Upper lobe of right lung (tissue), 1 donor: ENCODE results near the gene MAPK14. TPM values are rescaled to one million over a fixed set of nuclear protein-coding genes. Genes with fewer than 3 reads are reported as not detected.

ENCODE experiments used
- ATAC-seq: fragments of 200-7000 bp; cut with Tn5 transposase; one replicate; pipeline ENCODE4 v1.9.1; 2020; ENCODE audit warnings: mild to moderate bottlenecking, moderate library complexity
- DNase-seq: peaks from one replicate; pipeline ENCODE4 v3.0.0-alpha.2; 2020
- H3K27ac ChIP-seq: fragments of 200-600 bp; one replicate; pipeline ENCODE4 v1.8.0; 2022
- H3K27me3 ChIP-seq: fragments of 200-600 bp; one replicate; pipeline ENCODE4 v1.8.0; 2022; ENCODE audit warnings: mild to moderate bottlenecking
- H3K36me3 ChIP-seq: fragments of 200-600 bp; one replicate; pipeline ENCODE4 v1.8.0; 2022
- H3K4me1 ChIP-seq: fragments of 200-600 bp; one replicate; pipeline ENCODE4 v1.8.0; 2022
- H3K4me3 ChIP-seq: fragments of 200-600 bp; one replicate; pipeline ENCODE4 v1.8.0; 2022; ENCODE audit warnings: mild to moderate bottlenecking
- H3K9me3 ChIP-seq: fragments of 200-600 bp; one replicate; pipeline ENCODE4 v1.8.0; 2022
- CTCF ChIP-seq: fragments of 200-600 bp; IDR thresholded peaks from one replicate; pipeline ENCODE4 v1.8.0; 2022; ENCODE audit warnings: antibody characterized with exemption
- intact Hi-C: fragments of 100-400 bp; cut with DNase I; formaldehyde crosslinking; loops from one replicate; pipeline ENCODE4 v1.11.0; 2022
- total RNA-seq: library from RNA; stranded (reverse); fragmentation: NEBNext Ultra II Directional; extraction: Animal tissue kit (Norgen Biotek cat#: 25700); gene quantifications from one replicate; pipeline ENCODE4 v1.2.1, GENCODE V29; 2021
- donor health status: DM: no; HTN: yes; CAD: no; lungs with severe emphysema.

The MAPK14 gene
- total RNA-seq, 1 donor from 2014 or later, result 60.6 TPM

GRCh38 chr6:36113049-36113448, 85.4 kb downstream of the MAPK14 start:
- H3K36me3 ChIP-seq, result peaks cover 47% of the 10 kb centered on the region
- no peak overlapping the region for H3K27ac ChIP-seq
- ATAC-seq (no peak), DNase-seq (no peak)
- H3K4me1 ChIP-seq, result peaks cover 4% of the 10 kb centered on the region
- no peaks in the 10 kb centered on the region for H3K27me3 ChIP-seq
- no peak for TF ChIP-seq CTCF
- intact Hi-C loops, result no loop called here
- no peaks in the 10 kb centered on the region for H3K9me3 ChIP-seq
- no peak overlapping the region for H3K4me3 ChIP-seq

- Histone ChIP-seq H3K4me1 (peaks cover 10% of the 10 kb centered on the region), H3K36me3 (peaks cover 40% of the 10 kb centered on the region), H3K4me3 (no peak overlapping the region), H3K27me3 (no peaks in the 10 kb centered on the region), H3K27ac (no peak overlapping the region), H3K9me3 (no peaks in the 10 kb centered on the region)
- no peak for TF ChIP-seq CTCF
- DNase-seq (no peak), ATAC-seq (no peak)
- intact Hi-C loops, result no loop called here
Measured at GRCh38 chr6:36113703-36114102, 86.1 kb downstream of the MAPK14 start.

- ATAC-seq, result no peak
- Histone ChIP-seq H3K9me3 (no peaks in the 10 kb centered on the region), H3K27ac (no peak overlapping the region), H3K4me1 (peaks cover 11% of the 10 kb centered on the region), H3K27me3 (no peaks in the 10 kb centered on the region), H3K36me3 (peaks cover 28% of the 10 kb centered on the region), H3K4me3 (no peak overlapping the region)
- intact Hi-C loops, result no loop called here
- DNase-seq, result no peak
- TF ChIP-seq CTCF, result no peak
Measured at GRCh38 chr6:36114798-36115408, 87.3 kb downstream of the MAPK14 start.

GRCh38 chr6:36115412-36115811, 87.8 kb downstream of the MAPK14 start:
- ATAC-seq, result no peak
- Histone ChIP-seq H3K4me1 (peaks cover 11% of the 10 kb centered on the region), H3K27me3 (no peaks in the 10 kb centered on the region), H3K9me3 (no peaks in the 10 kb centered on the region), H3K36me3 (peaks cover 23% of the 10 kb centered on the region), H3K27ac (no peak overlapping the region), H3K4me3 (no peak overlapping the region)
- intact Hi-C loops, result no loop called here
- DNase-seq, result no peak
- no peak for TF ChIP-seq CTCF

GRCh38 chr6:36116066-36116864, 88.7 kb downstream of the MAPK14 start:
- no peak for TF ChIP-seq CTCF
- intact Hi-C loops, result no loop called here
- H3K4me3 ChIP-seq, result no peak overlapping the region
- ATAC-seq (no peak), DNase-seq (no peak)
- H3K36me3 ChIP-seq, result peaks cover 14% of the 10 kb centered on the region
- peaks cover 20% of the 10 kb centered on the region for H3K4me1 ChIP-seq
- no peaks in the 10 kb centered on the region for H3K27me3 ChIP-seq
- H3K9me3 ChIP-seq, result no peaks in the 10 kb centered on the region
- no peak overlapping the region for H3K27ac ChIP-seq
